PFSK-1 (cell line): ENCODE measurements around the gene COL4A2.

Experiments
- FOXP2 ChIP-seq: optimal IDR thresholded peaks from 2 replicates; pipeline ENCODE3; 2011; ENCODE audit warnings: borderline replicate concordance, control low read depth, inconsistent platforms; ENCODE audit not compliant: insufficient read depth; ENCODE audit errors: extremely low read length, extremely low read depth
- POLR2AphosphoS5 ChIP-seq: IDR thresholded peaks from 2 replicates; pipeline ENCODE4 v1.6.1; 2012; ENCODE audit warnings: low read depth, mild to moderate bottlenecking, control low read depth, low read length, moderate library complexity
- REST ChIP-seq, 2 experiments: IDR thresholded peaks; 2 replicates each; pipeline versions ENCODE4 v1.6.1 to v1.8.0; 2011 to 2012; ENCODE audit warnings: low read depth in 2 of 2, low read length in 2 of 2, control low read depth in 1 of 2, inconsistent platforms in 1 of 2, mild to moderate bottlenecking in 1 of 2, moderate library complexity in 1 of 2; ENCODE audit not compliant: insufficient read depth in 1 of 2
- SIN3A ChIP-seq: IDR thresholded peaks from 2 replicates; pipeline ENCODE4 v1.6.1; 2012; ENCODE audit warnings: mild to moderate bottlenecking, low read length, moderate library complexity, borderline replicate concordance; ENCODE audit not compliant: insufficient read depth
- TAF1 ChIP-seq: IDR thresholded peaks from 2 replicates; pipeline ENCODE4 v1.6.1; 2012; ENCODE audit warnings: low read length, control low read depth, borderline replicate concordance; ENCODE audit not compliant: insufficient read depth

- TF ChIP-seq SIN3A (no peak), REST (IDR thresholded peaks at IDR 0.05; ENCODE audit: insufficient read depth in 1 of 2, low read depth in 2 of 2, low read length in 2 of 2) (no peak), FOXP2 (no peak), POLR2AphosphoS5 (no peak), TAF1 (no peak)
Observed at GRCh38 chr13:110503037-110503901, 196.2 kb downstream of the COL4A2 start.
